Bronchial epithelial cell (primary cell): ENCODE data around the gene FAM13C. TPM values are rescaled to one million over a fixed set of nuclear protein-coding genes. Genes with fewer than 3 reads are reported as not detected.
"Not testable (repeated sequence)": the region's sequence is repeated elsewhere in the genome, so short reads cannot be mapped to it uniquely, and the experiment has no call there.

Experiments
- DNase-seq: peaks from one replicate; pipeline ENCODE4 v3.0.0-alpha.2; 2010; ENCODE audit warnings: low read depth
- FAIRE-seq: peaks from 2 replicates; lab custom pipeline; 2011; peaks lifted over from hg19 to GRCh38; lab: Jason Lieb, UNC
- H3K27me3 ChIP-seq: 2 replicates; pipeline ENCODE4 v1.5.1; 2011; ENCODE audit warnings: low read length; ENCODE audit not compliant: control insufficient read depth, insufficient read depth
- H3K36me3 ChIP-seq: 2 replicates; pipeline ENCODE4 v1.5.1; 2011; ENCODE audit warnings: low read length; ENCODE audit not compliant: control insufficient read depth, insufficient read depth
- H3K4me3 ChIP-seq: 2 replicates; pipeline ENCODE4 v1.5.1; 2011; ENCODE audit warnings: mild to moderate bottlenecking, low read depth, low read length, control low read depth
- CTCF ChIP-seq: IDR thresholded peaks from 2 replicates; pipeline ENCODE4 v1.5.1; 2011; ENCODE audit warnings: mild to moderate bottlenecking, moderate library complexity, low read length, control low read depth, inconsistent platforms; ENCODE audit not compliant: insufficient read depth, severe bottlenecking
- total RNA-seq: library from RNA; depleted of rRNA; stranded (reverse); fragments of >200 nt; gene quantifications from 2 replicates; pipeline ENCODE4 v1.2.1, GENCODE V29; 2014

FAM13C gene
- total RNA-seq = under 0.01 TPM in 1 of 2 replicates, not detected in the other

GRCh38 chr10:59362144-59362958, at the start of gene FAM13C:
Gene FAM13C, minus strand, starts transcription at chr10:59362549. Its CDS starts 89 bp downstream, at chr10:59362460.
- Histone ChIP-seq H3K27me3 (no peaks in the 10 kb centered on the region), H3K4me3 (peak within 1 kb of the TSS; percentile 38), H3K36me3 (no peaks in the 10 kb centered on the region)
- peak; percentile 52 for DNase-seq
- no peak for FAIRE-seq
- TF ChIP-seq CTCF = no peak

GRCh38 chr10:59405235-59405634, 42.9 kb upstream of the FAM13C start:
- Histone ChIP-seq H3K27me3 (no peaks in the 10 kb centered on the region), H3K4me3 (no peak overlapping the region), H3K36me3 (no peaks in the 10 kb centered on the region)
- DNase-seq (no peak), FAIRE-seq (no peak)
- TF ChIP-seq CTCF = no peak

GRCh38 chr10:59400214-59400613, 37.9 kb upstream of the FAM13C start:
- FAIRE-seq (no peak), DNase-seq (no peak)
- no peaks in the 10 kb centered on the region for H3K36me3 ChIP-seq
- TF ChIP-seq CTCF = no peak
- no peak overlapping the region for H3K4me3 ChIP-seq
- no peaks in the 10 kb centered on the region for H3K27me3 ChIP-seq

GRCh38 chr10:59399329-59399728, 37.0 kb upstream of the FAM13C start:
- not testable (repeated sequence) for DNase-seq, H3K4me3 ChIP-seq, FAIRE-seq, H3K36me3 ChIP-seq, H3K27me3 ChIP-seq

- no peaks in the 10 kb centered on the region for H3K27me3 ChIP-seq
- DNase-seq (no peak), FAIRE-seq (no peak)
- no peak for TF ChIP-seq CTCF
- no peak overlapping the region for H3K4me3 ChIP-seq
- no peaks in the 10 kb centered on the region for H3K36me3 ChIP-seq
Observed at GRCh38 chr10:59397961-59398360, 35.6 kb upstream of the FAM13C start.

- DNase-seq = no peak
- FAIRE-seq = no peak
- Histone ChIP-seq H3K36me3 (no peaks in the 10 kb centered on the region), H3K4me3 (no peak overlapping the region), H3K27me3 (no peaks in the 10 kb centered on the region)
- TF ChIP-seq CTCF = no peak
Observed at GRCh38 chr10:59395984-59396383, 33.6 kb upstream of the FAM13C start.
